Activated T-helper 1 cell treated with anti-CD3 and anti-CD28 coated beads, Interleukin-2, amount 50 U/mL, for 16 hours (primary cell): ENCODE measurements around the gene FGF22.
A peak's percentile ranks its signal among the peaks of the same experiment; 100 is the strongest.
"Not testable (repeated sequence)": the region's sequence is repeated elsewhere in the genome, so short reads cannot be mapped to it uniquely, and the experiment has no call there.

Experiments used
- DNase-seq, 2 donors: peaks; one replicate each; pipeline ENCODE4 v3.0.0-alpha.2; 2020; ENCODE audit warnings: low read depth in 1 of 2, low spot score in 1 of 2

Gene FGF22

DNA sequence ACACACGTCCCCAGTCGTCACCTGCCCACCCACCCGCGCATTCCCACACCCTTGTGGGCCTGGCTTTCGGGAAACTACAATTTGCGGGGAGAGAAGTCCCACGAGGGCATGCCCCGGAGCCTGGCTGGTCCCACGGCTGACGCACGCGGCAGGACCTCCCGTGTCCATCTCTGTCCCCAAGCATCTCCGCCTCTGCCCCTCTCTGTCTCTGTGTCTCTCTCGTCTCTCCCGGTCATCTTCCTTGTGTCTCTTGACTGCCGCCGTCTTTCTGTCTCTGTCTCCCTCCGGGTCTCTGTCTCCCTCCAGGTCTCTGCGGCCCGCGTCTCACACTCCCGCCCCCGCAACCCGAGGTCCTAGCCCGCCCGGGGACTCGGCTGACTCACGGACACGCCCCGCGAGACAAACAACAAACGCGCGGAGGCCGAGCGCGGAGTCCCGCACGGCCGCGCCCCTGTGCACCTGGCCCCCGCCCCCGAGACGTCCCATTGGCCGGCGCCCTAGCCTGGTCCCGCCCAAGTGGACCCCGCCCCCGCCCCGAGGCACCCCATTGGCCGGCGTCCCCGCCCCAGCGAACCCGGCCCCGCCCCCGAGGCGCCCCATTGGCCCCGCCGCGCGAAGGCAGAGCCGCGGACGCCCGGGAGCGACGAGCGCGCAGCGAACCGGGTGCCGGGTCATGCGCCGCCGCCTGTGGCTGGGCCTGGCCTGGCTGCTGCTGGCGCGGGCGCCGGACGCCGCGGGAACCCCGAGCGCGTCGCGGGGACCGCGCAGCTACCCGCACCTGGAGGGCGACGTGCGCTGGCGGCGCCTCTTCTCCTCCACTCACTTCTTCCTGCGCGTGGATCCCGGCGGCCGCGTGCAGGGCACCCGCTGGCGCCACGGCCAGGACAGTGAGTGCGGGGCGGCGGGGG, at the start of gene FGF22:
TSS of gene FGF22 (plus strand) at position 627 of the 908 bp plus-strand sequence. CDS start at position 674, 47 bp downstream.
- peak; percentile 97 for DNase-seq

DNA sequence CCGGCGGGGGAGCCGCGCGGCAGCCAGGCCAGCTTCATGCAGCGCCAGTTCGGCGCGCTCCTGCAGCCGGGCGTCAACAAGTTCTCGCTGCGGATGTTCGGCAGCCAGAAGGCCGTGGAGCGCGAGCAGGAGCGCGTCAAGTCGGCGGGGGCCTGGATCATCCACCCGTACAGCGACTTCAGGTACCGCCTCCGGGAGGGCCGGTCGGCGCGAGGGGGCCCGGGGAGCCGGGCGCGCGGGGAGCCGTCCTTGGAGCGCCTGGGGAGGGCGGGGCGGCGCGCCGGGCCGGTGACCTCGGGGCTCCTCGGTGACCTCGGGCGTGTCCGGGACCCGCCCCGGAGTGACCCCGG, 49.3 kb upstream of the FGF22 start:
- no peak for DNase-seq

DNA sequence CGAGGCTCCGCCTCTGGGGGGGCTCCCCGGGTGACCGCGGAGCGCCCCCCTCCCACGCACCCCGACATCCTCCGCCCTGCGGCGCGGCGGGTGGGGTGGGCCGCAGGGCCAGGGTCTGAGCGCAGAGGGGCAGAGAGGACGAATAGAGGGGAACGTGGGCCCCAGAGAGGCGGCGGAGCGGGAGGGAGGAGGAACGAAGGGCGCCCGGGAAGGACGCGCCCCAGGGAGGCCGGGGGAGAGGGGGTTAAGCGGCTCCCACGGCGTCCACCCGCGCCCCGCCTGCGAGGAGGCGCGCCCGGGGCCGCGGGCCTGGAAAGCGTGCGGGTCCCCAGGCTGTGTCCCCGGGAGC, 49.0 kb upstream of the FGF22 start:
- DNase-seq: no peak

DNA sequence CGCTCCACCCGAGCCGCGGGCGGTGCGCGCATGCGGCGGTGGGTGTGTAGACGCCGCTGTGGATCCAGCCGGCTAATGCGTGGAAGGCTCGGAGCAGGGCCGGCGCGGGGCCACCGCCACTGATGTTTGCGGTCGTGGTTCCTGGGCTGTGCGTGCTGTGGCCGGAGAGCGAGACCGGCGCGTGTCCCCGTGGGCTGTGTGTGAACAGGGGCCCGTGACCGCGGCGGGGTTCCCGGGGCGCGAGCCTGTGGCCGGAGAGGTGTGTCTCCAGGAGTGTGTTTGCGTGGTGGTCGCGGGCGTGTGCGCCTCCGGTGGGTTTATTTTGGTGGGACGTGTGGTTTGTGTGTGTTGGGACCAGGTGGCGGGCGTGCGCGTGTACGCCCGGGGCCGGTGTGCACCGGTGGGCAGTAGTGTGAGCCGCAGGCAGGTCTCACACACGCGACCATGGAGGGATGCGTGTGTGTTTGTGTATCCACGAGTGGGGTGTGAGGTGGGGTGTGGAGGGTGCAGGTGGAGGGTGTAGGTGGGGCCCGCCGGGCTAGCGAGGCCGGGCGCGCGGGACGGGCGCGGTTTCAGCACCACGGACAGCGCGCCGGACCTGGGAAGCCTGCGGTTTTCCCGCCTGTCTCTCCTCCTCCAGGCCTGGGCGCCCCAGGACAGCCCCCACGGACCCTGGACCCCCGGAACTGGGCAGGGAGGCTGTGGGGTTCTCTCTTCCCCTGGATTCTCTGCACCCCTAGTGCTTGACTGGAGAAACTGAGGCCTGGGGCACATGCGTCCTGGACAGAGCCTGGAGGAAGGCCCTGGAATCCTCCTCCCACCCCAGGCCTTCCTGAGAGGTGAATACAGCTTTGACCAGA, 48.4 kb upstream of the FGF22 start:
- DNase-seq: no peak

DNA sequence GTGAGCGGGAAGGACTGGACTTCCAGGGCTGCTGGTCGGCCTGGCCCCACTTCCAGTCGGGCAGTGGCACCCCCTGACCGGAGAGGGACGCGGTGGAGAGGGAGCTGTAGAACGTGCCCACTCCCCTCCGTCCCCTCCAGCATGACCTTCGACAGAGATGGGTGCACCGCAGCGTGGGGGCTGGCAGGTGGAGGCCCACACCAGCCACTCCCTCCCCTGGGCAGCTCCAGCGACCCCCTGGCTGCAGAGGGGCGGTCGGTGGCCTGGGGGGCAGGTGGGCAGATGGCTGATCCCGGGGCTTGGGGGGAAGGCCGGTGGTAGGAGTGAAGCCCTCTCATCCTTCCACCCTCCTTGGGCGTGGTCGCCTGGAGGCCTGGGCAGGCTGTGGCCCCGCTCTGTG, 47.6 kb upstream of the FGF22 start:
- no peak for DNase-seq

DNA sequence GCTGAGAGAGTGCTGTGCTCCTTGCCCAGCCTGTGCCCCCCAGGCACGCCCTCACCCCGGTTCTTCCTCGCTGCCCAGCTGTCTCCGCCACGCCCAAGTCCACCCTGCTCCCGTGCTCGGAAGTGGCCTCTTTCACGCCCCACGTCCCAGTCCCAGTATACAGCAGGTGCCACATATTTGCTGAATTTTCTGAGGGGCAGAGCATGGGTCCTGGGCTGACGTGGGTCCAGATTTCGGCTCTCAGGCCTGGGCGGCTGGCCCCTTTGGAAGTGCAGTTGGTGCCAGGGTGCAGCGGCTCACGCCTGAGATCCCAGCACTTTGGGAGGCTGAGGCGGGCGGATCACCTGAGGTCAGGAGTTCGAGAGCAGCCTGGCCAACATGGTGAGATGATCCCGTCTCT, 46.6 kb upstream of the FGF22 start:
- DNase-seq: no peak

DNA sequence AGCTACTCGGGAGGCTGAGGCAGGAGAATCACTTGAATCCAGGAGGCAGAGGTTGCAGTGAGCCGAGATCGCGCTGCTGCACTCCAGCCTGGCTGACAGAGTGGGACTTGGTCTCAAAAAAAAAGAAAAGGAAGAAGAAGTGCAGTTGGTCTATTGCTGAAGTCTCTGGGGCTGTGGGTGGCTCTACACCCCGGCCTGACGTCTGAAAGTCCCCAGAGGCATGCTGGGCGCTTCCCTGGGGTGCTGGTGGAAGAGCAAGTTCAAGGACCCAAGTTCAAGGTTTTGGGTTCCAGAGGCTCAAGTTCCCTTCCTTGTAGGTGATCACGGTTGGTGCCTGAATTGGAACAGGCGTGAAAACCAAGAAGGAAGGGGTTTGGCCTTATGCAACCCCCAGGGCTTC, 46.2 kb upstream of the FGF22 start:
- DNase-seq: no peak

DNA sequence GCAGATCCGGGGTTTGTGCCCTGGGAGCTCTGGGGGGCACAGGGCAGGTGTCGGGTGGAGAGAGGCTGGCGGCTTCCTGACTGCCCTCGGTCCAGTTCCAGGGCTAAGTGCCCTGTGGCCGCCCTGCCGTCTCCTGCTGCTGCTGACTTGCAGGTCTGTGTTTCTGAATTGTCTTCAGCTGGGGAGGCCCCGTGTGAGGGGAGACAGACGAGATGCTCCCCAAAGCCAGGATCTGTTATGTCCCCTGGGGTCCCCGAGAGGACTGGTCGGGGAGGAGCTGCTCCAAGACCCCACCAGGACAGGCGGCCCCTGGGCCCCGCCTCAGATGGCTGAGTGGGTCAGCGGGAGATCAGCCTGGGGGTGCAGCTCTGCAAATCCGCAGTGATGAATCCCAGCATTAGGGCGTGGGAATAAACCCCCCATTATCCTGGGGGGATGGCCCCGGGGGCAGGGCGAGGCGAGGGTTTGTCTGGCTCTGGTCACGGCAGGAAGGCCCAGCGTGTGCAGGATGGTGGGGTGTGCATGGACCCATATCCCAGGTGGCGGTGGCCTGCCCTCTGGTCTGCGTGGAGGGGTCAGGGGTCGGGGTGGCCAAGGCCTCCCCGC, 45.3 kb upstream of the FGF22 start:
- no peak for DNase-seq

DNA sequence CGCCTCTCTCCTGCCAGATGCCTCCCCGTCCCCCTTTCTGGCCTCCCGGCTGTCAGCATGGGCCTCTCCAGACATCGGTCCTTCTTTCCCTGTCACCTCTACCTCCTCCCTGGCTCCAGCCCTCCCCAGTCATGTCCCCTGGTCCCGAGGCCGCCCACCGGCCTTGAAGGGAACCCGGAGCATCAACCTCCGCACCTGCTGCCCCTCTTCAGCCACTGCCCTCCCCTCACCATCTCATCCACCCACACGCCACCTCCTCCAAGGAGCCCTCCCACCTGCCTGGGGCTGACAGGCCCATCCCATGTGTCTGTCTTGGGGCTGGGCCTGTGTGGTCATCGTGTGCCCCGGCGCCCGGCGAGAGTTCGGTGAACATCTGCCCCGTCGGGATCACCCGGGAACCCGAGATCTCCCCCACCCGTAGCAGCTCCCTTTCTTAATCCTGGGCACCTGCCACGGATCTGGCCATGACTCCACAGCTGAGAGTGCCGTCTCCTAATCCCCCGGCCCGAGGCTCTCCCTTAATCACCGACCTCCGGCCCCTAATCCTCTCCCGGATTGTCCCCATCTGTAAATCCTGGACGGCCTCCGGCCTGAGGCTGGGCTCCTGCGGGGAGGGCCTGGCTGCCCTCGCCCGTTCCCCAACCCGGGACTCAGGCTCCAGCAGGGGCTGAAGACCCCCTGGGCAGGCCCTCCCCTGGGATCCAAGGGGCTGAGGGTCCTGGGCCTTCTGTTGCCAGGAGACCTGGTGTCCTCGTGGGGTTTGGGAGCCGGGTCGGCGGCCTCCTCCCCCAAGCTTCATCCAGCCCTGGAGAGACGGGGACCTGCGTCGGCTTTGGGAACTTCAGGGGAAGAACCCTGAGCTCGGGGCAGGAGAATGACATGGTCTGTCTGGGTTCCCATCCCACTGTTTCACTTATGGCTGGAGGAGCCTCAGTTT, 44.1 kb upstream of the FGF22 start:
- no peak for DNase-seq

DNA sequence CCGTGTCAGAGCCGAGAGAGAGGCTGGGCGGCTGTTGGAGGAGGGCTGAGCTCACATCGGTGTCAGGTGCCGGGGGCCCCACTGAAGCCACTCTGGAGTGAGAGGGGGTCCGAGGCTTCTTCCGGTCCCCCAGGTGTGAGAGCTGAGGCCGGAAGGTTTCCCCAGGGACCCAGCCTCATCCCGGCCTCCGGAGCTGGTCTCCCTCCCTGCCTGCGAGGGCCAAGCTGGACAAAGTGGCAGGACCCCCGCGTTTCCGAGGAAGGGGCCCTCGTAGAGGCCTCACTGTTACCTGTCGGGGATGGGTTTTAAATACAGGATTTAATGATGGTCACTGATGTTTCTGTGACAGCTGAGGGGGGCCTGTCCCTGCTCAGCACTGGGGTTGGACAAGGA, 43.4 kb upstream of the FGF22 start:
- DNase-seq: no peak

DNA sequence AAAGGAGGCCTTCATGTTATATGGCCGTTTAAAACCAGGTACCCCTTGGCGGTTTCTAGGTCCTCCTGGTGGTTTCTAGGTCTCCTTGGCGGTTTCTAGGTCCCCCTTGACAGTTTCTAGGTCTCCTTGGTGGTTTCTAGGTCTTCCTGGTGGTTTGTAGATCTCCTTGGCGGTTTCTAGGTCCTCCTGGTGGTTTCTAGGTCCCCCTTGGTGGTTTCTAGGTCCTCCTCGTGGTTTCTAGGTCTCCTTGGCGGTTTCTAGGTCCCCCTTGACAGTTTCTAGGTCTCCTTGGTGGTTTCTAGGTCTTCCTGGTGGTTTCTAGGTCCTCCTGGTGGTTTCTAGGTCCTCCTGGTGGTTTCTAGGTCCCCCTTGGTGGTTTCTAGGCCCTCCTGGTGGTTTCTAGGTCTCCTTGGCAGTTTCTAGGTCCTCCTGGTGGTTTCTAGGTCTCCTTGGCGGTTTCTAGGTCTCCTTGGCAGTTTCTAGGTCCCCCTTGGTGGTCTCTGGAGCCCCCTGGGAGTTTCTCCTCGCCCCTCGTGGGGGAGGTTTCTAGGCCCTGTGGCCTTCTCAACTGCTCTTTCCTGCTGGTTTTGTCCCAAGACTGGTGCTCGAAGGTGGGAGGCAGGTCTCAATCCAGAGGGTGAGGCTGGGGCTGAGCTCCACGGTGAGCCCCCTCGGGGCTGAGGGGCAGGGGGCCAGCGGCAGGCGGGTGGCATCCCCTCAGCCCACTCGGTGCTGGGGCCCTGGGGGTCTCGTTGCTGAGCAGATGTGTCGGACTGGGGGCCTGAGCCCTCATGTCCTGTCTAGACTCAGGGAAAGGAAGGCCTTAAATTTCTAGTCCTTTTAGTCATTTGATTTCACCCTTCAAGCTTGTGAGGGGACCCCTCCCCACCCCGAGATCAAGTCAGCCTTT, 42.0 kb upstream of the FGF22 start:
- no peak for DNase-seq

DNA sequence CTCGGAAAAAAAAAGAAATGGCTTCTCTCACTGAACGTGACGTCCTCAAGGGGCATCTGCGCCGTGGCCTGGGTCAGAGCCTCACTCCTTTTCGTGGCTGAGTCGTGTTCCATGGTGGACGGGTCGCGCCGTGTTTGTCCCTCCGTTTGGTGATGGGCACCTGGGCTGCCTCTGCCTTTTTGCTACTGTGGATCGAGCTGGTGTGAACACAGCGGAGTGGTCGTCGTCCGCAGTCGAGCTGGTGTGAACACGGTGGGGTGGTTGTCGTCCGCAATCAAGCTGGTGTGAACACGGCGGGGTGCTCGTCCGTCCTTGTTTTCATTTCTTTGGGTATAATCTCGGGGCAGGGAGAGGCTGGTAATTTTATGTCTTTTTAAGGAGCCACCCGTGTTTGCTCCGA, 38.4 kb upstream of the FGF22 start:
- no peak for DNase-seq

DNA sequence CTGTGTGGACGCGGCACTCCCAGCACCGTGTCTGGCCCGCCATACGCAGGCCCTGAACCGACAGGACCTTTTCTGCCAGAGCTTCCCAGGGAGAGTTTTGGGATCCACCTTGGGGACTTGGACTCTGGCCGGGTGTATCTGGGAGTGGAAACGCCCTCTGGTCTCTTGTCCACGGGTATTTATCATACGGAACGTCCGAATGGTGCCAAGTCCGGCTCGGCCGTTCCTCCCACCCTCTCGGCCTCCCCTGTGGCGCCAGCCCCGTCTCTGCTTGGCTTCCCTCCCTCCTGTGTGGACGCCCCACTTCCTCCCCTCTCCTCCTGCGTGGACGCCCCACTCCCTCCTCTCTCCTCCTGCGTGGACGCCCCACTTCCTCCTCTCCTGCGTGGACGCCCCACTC, 37.9 kb upstream of the FGF22 start:
- DNase-seq: no peak

DNA sequence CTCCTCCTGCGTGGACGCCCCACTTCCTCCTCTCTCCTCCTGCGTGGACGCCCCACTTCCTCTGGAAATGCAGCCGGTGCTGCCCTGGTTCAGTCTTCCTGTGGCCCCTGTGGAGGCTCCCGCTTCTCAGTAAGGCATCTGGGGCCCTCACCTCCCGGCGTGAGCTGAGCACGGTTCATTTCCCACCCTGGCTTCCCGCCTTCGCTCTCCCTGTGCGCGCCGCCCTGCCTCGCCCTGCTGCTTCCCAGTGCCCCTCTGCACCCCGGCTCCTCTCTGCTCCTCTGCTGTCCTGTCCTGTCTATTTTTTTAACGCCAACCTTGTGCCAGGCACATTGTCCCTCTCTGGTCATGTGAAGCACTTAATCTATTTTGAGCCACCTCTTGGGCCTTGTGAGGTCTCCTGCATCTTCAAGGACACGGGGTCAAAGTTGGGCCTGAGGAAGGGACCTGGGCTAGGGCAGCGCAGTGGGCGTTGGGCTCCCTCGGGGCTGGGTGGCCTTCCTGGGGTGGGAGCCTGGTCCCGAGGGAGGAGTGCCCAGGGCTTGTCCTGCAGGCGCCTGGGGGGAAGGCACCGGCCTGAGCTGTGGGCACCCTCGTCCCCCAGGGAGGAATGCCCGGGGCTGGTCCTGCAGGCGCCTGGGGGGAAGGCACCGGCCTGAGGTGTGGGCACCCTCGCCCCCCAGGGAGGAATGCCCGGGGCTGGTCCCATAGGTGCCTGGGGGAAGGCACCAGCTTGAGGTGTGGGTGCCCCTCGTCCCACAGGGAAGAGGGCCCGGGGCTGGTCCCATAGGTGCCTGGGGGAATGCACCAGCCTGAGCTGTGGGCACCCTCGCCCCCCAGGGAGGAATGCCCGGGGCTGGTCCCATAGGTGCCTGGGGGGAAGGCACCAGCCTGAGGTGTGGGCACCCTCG, 37.0 kb upstream of the FGF22 start:
- no peak for DNase-seq

DNA sequence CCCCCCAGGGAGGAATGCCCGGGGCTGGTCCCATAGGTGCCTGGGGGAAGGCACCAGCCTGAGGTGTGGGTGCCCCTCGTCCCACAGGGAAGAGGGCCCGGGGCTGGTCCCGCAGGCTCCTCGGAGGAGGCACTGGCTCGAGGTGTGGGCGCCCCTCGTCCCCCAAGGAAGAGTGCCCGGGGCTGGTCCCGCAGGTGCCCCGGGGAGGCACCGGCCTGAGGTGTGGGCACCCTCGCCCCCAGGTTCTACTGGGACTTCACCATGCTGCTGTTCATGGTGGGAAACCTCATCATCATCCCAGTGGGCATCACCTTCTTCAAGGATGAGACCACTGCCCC, 36.4 kb upstream of the FGF22 start:
- not testable (repeated sequence) for DNase-seq

DNA sequence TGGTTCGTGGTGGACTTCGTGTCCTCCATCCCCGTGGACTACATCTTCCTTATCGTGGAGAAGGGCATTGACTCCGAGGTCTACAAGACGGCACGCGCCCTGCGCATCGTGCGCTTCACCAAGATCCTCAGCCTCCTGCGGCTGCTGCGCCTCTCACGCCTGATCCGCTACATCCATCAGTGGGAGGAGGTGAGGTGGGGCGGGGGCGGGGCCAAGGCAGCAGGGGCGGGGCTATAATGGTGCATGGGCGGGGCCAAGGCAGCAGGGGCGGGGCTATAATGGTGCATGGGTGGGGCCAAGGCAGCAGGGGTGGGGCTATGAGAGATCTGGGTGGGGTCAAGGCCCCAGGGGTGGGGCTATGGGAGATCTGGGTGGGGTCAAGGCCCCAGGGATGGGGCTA, 35.9 kb upstream of the FGF22 start:
- not testable (repeated sequence) for DNase-seq

DNA sequence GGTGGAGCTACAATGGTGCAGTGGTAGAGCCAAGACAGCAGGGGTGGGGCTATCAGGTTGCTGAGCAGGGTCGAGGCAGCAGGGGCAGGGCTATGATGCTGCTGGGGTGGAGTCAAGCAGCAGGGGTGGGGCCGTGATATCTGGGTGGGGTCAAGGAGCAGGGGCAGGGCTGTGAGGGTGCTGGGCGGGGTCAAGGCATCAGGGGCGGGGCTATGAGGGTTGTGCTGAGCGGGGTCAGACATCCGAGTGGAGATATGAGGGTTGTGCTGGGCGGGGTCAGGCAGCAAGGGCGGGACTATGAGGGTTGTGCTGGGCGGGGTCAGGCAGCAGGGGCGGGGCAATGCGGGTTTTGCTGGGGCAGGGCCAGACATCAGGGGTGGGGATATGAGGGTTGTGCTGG, 35.3 kb upstream of the FGF22 start:
- no peak for DNase-seq

DNA sequence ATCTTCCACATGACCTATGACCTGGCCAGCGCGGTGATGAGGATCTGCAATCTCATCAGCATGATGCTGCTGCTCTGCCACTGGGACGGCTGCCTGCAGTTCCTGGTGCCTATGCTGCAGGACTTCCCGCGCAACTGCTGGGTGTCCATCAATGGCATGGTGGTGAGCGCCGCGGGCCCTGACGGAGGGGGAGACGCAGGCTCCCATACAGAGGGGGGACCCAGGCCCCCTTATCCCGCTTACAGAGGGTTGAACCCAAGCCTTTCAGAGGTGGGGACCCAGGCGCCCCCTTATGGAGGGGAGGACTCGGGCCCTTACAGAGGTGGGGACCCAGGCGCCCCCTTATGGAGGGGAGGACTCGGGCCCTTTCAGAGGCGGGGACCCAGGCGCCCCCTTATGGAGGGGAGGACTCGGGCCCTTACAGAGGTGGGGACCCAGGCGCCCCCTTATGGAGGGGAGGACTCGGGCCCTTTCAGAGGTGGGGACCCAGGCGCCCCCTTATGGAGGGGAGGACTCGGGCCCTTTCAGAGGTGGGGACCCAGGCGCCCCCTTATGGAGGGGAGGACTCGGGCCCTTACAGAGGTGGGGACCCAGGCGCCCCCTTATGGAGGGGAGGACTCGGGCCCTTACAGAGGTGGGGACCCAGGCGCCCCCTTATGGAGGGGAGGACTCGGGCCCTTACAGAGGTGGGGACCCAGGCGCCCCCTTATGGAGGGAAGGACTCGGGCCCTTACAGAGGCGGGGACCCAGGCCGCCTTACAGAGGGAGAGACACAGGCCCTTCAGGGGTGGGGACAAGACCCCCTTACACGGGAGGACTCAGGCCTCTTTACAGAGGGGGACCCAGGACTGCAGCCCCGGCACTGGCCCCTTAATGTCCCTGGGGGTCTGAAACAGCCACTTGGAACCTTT, 34.4 kb upstream of the FGF22 start:
- DNase-seq: not testable (repeated sequence)
